ENCODE results near the gene PMPCA. TPM values are rescaled to one million over a fixed set of nuclear protein-coding genes. Genes with fewer than 3 reads are reported as not detected.

Gene PMPCA
- total and polyA plus RNA-seq, 2 donors (not counting 3 experiments of a cell fraction or from before 2014, with no cell fraction given): 69.0 to 75.3 TPM

- Histone ChIP-seq H3K4me1 (ENCODE audit: control insufficient read depth, extremely low read depth, insufficient read depth, low read length) (peaks cover 7% of the 10 kb centered on the region), H3K9ac (replicated peaks; ENCODE audit: extremely low read depth, insufficient read depth, low read length) (no peak overlapping the region), H3K4me3 (replicated peaks in 1 of 3; ENCODE audit: insufficient read depth in 1 of 3, low read depth in 1 of 3, low read length in 3 of 3) (no peak overlapping the region), H3K36me3 (ENCODE audit: control insufficient read depth in 2 of 2, extremely low read depth in 1 of 2, insufficient read depth in 2 of 2, low read length in 2 of 2) (peaks cover 0 to 3% of the 10 kb centered on the region in 2 experiments), H3K9me3 (replicated peaks; ENCODE audit: control insufficient read depth, insufficient read depth, low read length) (no peaks in the 10 kb centered on the region), H3K9me1 (replicated peaks; ENCODE audit: control insufficient read depth, extremely low read depth, insufficient read depth, low read length) (no peaks in the 10 kb centered on the region), H2AFZ (ENCODE audit: low read depth, low read length) (no peak overlapping the region), H3K27ac (ENCODE audit: insufficient read depth, low read depth, low read length) (no peak overlapping the region), H3K4me2 (ENCODE audit: insufficient read depth, low read length) (no peak overlapping the region), H3K79me2 (ENCODE audit: control insufficient read depth, insufficient read depth, low read length) (peaks cover 3% of the 10 kb centered on the region), H3K27me3 (ENCODE audit: control insufficient read depth in 2 of 2, insufficient read depth in 2 of 2, low read length in 2 of 2) (no peaks in the 10 kb centered on the region), H4K20me1 (replicated peaks; ENCODE audit: control insufficient read depth, extremely low read depth, insufficient read depth, low read length) (no peaks in the 10 kb centered on the region)
- no peak for TF ChIP-seq GATA2 (IDR thresholded peaks at IDR 0.05; ENCODE audit: insufficient read depth, insufficient read length, low read depth, low read length)
- no peak for TF ChIP-seq POLR2AphosphoS5 (IDR thresholded peaks at IDR 0.05; ENCODE audit: insufficient read depth, low read depth, low read length)
- TF ChIP-seq EZH2 (IDR thresholded peaks at IDR 0.05; ENCODE audit: borderline replicate concordance, low read depth, low read length, severe bottlenecking): no peak
- no peak for TF ChIP-seq FOS (IDR thresholded peaks at IDR 0.05; ENCODE audit: borderline replicate concordance, insufficient read depth, low read length)
- TF ChIP-seq MYC (IDR thresholded peaks at IDR 0.05; ENCODE audit: low read depth, low read length): no peak
- TF ChIP-seq, protein P1, sequence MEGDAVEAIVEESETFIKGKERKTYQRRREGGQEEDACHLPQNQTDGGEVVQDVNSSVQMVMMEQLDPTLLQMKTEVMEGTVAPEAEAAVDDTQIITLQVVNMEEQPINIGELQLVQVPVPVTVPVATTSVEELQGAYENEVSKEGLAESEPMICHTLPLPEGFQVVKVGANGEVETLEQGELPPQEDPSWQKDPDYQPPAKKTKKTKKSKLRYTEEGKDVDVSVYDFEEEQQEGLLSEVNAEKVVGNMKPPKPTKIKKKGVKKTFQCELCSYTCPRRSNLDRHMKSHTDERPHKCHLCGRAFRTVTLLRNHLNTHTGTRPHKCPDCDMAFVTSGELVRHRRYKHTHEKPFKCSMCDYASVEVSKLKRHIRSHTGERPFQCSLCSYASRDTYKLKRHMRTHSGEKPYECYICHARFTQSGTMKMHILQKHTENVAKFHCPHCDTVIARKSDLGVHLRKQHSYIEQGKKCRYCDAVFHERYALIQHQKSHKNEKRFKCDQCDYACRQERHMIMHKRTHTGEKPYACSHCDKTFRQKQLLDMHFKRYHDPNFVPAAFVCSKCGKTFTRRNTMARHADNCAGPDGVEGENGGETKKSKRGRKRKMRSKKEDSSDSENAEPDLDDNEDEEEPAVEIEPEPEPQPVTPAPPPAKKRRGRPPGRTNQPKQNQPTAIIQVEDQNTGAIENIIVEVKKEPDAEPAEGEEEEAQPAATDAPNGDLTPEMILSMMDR (IDR thresholded peaks at IDR 0.05; ENCODE audit: extremely low read depth in 1 of 2, insufficient read depth in 1 of 2, low read depth in 1 of 2, low read length in 2 of 2): no peak
- no peak for TF ChIP-seq POLR2A (IDR thresholded peaks at IDR 0.05; ENCODE audit: low read depth, low read length)
- no TSS peak for BruUV-seq (replicated peaks)
- dilution Hi-C loops (cut with MboI; ENCODE audit: extremely low pct_ligation_motif_present, low sequenced_read_pairs) (no loop called here), intact Hi-C loops (cut with micrococcal nuclease) (loop anchor here (2.0 kb wide), 1 partner anchor 351 kb away; the partner anchor contains the start of gene DIPK1B)
- no peak for DNase-seq (ENCODE audit: low read depth, low spot score)
- POLR2A ChIA-PET: no interaction called here
- CTCF ChIA-PET: interaction anchor here (2.4 kb wide), 1 partner anchor 17 kb away, joined by 25 read pairs; no protein-coding TSS in a partner anchor
- FAIRE-seq: no peak
These were observed 48.6 kb upstream of the PMPCA start for GRCh38 chr9:136361754-136362449.

All from endothelial cell of umbilical vein (primary cell).